HL-60 (cell line): ENCODE data around the gene MAP3K5.

Experiments
- CTCF ChIP-seq: IDR thresholded peaks from one replicate; pipeline ENCODE4 v1.5.1; 2011; ENCODE audit warnings: low read length, control low read depth, inconsistent platforms; ENCODE audit not compliant: insufficient read depth
- GABPA ChIP-seq: IDR thresholded peaks from 2 replicates; pipeline ENCODE4 v1.6.1; 2012; ENCODE audit warnings: low read depth
- POLR2AphosphoS5 ChIP-seq: IDR thresholded peaks from 2 replicates; pipeline ENCODE4 v1.6.1; 2012; ENCODE audit warnings: low read depth
- REST ChIP-seq: IDR thresholded peaks from 2 replicates; pipeline ENCODE4 v1.6.1; 2012; ENCODE audit warnings: low read depth; ENCODE audit not compliant: insufficient replicate concordance

GRCh38 chr6:136677822-136678221, 114.5 kb downstream of the MAP3K5 start:
- TF ChIP-seq CTCF = no peak
- no peak for TF ChIP-seq POLR2AphosphoS5
- TF ChIP-seq REST = no peak
- no peak for TF ChIP-seq GABPA
